BE2C (cell line): ENCODE results near the gene GRB7.

Experiments
- DNase-seq: peaks from one replicate; pipeline ENCODE4 v3.0.0-alpha.2; 2020
- H3K27me3 ChIP-seq: fragments of 250-450 bp; sonication (Bioruptor Pico); 2 replicates; pipeline ENCODE4 v1.5.1; 2020; ENCODE audit warnings: mild to moderate bottlenecking
- H3K36me3 ChIP-seq: fragments of 250-450 bp; sonication (Bioruptor Pico); 2 replicates; pipeline ENCODE4 v1.5.1; 2020; ENCODE audit warnings: mild to moderate bottlenecking
- H3K4me1 ChIP-seq: fragments of 250-450 bp; sonication (Bioruptor Pico); 2 replicates; pipeline ENCODE4 v1.5.1; 2020
- H3K4me3 ChIP-seq: 2 replicates; pipeline ENCODE4 v1.5.1; 2011; ENCODE audit warnings: low read depth, low read length
- H3K9me3 ChIP-seq: fragments of 250-450 bp; sonication (Bioruptor Pico); 2 replicates; pipeline ENCODE4 v1.5.1; 2020
- CTCF ChIP-seq: IDR thresholded peaks from 2 replicates; pipeline ENCODE4 v1.5.1; 2012; ENCODE audit warnings: mild to moderate bottlenecking, low read depth, low read length

The GRB7 gene

GRCh38 chr17:39772415-39772814 is 34.7 kb downstream of the GRB7 start:
- TF ChIP-seq CTCF, result no peak
- no peak overlapping the region for H3K4me3 ChIP-seq
- no peaks in the 10 kb centered on the region; the same call in 1 of the 2 replicates for H3K9me3 ChIP-seq
- DNase-seq, result no peak
- H3K36me3 ChIP-seq, result no peaks in the 10 kb centered on the region
- no peaks in the 10 kb centered on the region for H3K4me1 ChIP-seq
- peaks cover 82% of the 10 kb centered on the region for H3K27me3 ChIP-seq

DNA sequence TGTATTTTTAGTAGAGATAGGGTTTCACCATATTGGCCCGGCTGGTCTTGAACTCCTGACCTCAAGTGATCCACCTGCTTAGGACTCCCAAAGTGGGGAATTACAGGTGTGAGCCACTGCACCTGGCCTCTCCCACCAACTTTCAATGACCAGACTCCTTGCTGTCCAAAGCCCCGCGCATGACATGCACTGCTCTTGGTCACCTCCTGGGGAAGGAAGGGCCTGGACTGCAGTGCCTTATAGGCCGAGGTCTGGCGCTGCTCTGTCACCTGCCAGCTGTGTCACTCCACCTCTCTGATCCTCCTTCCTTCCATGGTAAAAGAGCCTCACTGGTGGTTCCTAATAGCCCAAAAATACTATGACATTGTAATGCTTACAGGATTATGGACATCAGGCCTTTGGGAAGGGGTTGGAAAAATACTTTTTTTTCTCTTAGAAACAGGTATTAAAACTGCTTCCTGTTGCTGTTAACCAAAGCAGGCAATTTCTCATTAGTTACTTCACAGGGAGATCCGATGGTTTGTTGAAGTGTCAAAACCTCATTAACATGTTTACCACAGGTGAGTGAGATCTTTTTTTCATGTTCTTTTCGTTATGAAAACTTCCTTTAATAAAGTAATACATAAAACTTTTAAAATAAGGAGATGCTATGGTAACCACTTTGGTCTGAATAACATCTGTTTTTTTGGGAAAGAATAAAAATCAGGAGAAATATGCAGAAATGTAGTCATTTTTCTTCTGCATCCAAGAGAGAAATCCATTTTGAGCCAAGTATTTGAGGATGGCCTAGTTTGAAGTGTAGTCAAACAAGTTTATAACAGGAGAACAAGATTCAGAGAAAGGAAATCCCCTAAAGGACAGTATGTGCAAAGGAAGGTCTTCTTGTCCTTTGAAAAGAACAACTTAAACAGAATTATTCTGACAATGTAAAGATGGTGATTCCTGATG is 35.5 kb downstream of the GRB7 start:
- Histone ChIP-seq H3K4me3 (no peak overlapping the region), H3K27me3 (peaks cover 84% of the 10 kb centered on the region), H3K36me3 (no peaks in the 10 kb centered on the region), H3K9me3 (no peaks in the 10 kb centered on the region; the same call in 1 of the 2 replicates), H3K4me1 (no peaks in the 10 kb centered on the region)
- TF ChIP-seq CTCF, result no peak
- no peak for DNase-seq

DNA sequence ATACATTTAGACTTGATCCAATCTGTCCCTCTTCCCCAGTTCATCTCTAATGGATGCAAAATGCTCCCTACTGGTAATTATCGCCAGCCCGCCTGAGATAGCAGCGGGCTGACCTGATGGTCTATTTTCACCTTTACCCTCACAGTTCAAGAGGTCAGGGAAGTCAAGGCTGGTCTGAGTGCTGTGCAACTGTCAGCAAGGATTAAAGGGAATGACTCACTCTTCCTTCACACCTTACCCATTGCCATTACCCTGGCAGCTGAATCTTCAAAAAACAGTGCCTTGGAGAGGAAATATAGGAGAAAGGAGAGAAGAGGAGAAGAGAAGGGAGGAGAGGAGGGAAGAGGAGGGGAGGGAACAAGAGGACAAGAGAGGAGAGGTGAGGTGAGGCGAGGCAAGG is 36.3 kb downstream of the GRB7 start:
- no peaks in the 10 kb centered on the region for H3K4me1 ChIP-seq
- no peaks in the 10 kb centered on the region; the same call in 1 of the 2 replicates for H3K9me3 ChIP-seq
- H3K27me3 ChIP-seq, result peaks cover 84% of the 10 kb centered on the region
- DNase-seq, result no peak
- no peaks in the 10 kb centered on the region for H3K36me3 ChIP-seq
- H3K4me3 ChIP-seq, result no peak overlapping the region
- no peak for TF ChIP-seq CTCF

DNA sequence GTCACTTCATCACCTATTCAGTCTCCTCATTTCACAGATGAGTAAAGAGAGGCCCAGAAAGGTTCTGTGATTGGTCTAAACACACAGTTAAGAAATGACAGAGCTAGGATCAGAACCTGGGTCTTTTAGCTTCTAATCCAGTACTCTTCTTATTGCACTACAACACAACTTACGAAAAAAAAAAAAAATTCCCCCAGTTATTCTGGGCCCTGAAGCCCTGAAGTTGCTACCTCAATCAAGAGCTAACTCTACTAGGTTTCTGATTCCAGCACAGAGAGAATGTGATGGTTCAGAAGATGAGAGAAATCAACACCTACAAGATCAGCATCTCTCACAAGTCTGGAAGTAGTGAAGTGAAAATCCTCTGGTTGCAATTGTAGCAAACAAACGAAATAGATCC is 37.3 kb downstream of the GRB7 start:
- H3K27me3 ChIP-seq, result peaks cover 82% of the 10 kb centered on the region
- TF ChIP-seq CTCF, result no peak
- H3K4me1 ChIP-seq, result no peaks in the 10 kb centered on the region
- DNase-seq, result no peak
- no peaks in the 10 kb centered on the region; the same call in 1 of the 2 replicates for H3K9me3 ChIP-seq
- H3K36me3 ChIP-seq, result no peaks in the 10 kb centered on the region
- H3K4me3 ChIP-seq, result no peak overlapping the region

- DNase-seq, result no peak
- Histone ChIP-seq H3K27me3 (peaks cover 88% of the 10 kb centered on the region), H3K4me1 (no peaks in the 10 kb centered on the region), H3K9me3 (no peaks in the 10 kb centered on the region; the same call in 1 of the 2 replicates), H3K4me3 (no peak overlapping the region), H3K36me3 (no peaks in the 10 kb centered on the region)
- TF ChIP-seq CTCF, result no peak
These were observed 38.5 kb downstream of the GRB7 start for GRCh38 chr17:39776252-39776651.
